GM18511 (cell line): ENCODE measurements around the gene LURAP1L.

ENCODE experiments used
- ATAC-seq: cut with Tn5 transposase; IDR thresholded peaks from one replicate; pipeline ENCODE4 v1.9.1; 2021; ENCODE audit warnings: mild to moderate bottlenecking, moderate library complexity; ENCODE audit not compliant: unreplicated experiment

Gene LURAP1L

DNA sequence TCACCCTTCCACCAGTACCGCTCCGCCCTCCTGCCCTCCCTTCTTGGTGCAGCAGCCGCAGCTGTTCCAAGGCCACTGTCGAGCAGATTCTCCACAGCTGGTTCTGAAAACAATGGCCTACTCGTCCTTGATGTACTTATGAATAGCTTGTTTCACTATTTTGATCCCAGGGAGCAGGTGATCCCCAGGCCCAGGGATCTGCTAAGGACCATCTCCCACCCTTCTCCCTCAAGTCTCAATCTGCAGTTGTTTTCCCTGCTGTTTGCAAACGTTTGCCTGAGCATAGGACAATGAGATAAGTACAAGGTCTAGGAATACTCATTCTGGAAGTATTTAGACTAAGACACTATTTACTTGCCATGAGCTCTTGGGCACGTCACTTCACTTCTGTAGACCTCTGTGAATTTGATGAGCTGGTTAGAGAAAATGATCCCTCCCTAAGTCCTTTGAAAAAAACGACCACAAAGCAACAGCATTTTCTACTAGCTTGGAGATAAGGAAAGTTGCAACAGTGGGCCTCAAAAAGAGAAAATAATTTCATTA, 1.8 kb downstream of the LURAP1L start:
- no peak for ATAC-seq

DNA sequence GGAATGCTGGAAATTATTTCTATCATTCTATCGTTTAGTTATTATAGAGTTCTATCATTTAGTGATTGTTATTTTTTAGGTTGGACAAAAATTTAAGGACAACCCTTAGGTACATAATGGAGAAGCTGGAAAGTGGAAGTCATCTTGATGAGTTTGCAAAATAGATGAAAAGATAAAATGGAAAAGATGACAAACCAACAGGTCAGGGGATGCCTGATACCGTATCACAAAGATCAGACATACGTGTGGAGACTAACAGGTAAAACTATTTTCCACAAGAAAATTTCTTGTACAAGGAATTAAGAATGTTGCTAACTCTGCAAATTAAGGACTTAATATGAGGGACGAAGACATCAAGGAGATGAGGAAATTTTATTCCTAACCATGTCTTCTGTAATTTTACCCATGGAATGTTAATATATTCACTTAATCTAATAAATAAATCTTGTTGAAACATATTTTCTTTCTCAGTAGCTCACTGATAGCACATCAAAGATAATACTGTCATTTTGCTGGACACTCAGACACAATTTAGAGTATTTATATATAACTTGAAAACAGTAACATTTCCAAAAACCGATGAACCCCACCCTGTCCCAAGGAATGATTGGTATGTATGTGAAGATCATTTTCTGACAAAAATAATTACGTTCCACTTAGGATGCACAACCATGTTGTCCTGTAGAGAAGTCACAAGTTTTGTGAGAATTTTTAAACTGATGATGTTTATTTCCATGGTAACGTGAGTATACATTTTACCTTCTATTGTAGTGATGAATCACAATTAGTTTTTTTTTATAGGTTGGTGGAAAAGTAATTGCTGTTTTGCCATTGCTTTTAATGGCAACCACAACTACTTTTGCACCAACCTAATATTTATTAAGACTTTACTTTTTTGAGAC, 2.6 kb downstream of the LURAP1L start:
- ATAC-seq: no peak

DNA sequence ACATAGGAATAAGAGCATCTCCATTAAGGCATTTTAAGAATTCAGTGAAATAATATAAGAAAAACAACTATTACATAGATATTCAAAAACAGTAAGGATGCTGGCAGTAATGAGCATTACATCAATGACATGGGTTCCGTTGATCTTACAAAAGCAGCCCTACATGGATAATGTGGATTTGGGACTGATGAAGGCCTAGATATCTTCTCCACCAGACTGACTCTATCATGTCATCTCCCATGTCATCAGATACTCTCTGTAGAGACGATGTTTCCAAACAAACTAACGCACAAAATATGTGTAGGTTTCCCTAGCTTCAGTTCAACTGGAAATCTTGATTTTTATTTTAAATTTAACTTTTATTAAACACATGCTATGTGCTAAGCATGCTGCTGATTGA, 3.6 kb downstream of the LURAP1L start:
- no peak for ATAC-seq

DNA sequence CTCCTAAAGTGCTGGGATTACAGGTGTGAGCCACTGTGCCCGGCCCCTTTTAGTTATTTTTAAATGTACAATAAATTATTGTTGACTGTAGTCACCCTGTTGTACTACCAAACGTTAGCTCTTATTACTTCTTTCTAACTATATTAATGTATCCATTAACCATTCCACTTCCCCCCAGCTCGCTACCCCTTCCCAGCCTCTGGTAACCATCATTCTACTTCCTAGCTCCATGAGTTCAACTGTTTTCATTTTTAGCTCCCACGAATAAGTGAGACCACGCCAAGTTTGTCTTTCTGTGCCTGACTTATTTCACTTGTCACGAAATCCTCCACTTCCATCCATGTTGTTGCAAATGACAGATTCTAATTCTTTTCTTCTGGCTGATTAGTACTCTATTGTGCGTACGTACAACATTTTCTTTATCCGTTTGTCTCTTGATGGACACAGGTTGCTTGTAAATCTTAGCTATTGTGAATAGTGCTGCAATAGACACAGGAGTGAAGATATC, 6.5 kb downstream of the LURAP1L start:
- ATAC-seq: no peak

DNA sequence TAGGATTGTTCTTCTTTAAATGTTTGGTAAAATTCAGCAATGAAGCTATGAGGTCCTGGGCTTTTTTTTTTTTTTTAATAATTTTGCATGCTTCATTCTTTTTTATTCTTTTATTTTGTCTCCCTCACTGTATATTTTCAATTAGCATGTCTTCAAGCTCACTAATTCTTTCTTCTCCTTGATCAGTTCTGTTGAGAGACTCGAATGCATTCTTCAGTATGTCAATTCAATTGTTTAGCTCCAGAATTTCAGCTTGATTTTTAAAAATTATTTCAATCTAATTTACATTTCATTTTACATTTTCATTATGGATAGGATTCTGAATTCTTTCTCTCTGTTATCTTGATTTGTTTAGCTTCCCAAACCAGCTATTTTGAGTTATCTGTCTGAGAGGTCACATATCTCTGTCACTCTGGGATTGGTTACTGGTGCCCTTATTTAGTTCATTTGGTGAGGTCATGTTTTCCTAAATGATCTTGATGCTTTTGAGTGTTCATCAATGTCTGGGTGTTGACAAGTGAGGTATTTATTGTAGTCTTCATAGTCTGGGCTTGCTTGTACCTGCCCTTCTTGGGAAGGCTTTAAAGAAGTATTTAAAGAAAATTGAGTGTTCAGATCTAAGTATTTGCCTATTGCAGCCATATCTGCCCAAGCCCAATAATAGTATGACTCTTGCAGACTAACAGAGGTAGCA, 9.1 kb downstream of the LURAP1L start:
- no peak for ATAC-seq

DNA sequence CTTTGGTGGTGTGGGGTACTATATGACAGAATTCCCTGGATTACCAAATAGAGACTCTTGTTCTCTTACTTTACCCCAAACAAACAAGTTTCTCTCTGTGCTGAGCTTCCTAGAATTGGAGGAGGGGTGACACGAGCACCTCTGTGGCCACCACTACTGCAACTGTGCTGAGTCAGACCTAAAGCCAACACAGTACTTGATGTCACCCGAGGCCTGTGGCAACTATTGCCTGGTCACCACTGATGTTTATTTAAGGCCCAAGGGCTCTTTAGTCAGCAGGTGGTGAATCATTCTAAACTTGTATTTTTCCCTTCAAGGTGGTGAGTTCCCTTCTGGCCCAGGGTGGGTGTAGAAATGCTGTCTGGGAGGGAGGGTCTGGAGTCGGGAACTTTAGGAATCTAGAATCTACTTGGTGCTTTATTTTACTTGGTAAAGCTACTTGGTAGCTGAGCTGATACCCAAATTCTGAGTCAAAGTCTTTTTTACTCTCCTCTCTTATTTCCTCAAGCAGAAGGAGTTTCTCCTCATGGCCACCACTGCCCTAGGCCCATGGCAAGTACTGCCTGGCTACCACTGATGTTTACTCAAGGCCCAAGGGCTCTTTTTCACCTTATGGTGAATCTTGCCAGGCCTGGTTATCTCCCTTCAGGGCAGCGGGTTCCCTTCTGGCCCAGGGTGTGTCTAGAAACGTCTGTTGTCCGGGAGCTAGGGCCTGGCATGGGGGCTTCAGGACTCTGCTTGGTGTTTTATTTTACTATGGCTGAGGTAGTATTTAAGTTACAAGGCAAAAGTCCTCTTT, 9.8 kb downstream of the LURAP1L start:
- ATAC-seq: no peak

DNA sequence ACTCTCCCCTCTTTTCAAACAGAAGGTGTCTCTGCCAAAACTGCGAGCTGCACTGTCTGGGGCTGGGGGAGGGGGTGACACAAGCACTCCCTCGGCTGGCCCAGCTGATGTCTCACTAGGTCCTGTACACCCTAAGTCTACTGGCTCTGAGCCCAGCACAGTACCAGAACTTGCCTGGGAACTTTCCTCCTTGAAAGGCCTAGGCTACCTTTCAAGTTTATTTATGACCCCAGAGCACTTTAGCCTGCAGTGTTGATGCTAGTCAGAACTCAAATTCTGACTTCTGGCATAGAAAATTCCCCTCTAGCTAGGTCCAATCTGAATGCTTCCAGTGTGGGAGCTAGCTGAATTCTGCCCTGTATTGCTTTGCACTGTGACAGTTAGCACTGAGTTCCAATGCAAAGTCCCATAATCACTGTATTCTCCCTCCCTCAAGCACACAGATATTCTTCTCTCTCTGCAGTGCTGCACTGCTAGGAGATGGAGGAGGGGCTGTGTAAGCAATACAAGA, 10.5 kb downstream of the LURAP1L start:
- ATAC-seq: no peak

DNA sequence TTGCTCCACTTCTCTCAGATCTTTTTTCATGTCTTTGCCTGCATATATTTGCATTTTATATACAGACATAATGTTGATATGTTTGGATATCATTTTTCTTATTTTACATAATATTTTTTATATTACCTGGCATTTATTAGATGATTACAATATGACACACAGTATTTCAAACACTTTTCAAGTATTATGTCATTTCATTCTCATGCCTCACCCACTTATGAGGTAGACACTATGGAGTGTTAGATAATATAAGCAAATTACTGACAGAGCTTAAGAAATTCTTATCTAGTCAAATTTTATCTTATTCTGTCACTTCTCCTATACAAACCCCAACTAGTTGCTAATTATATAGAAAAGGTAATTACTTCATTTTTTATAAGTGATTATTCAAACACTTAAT, 11.1 kb downstream of the LURAP1L start:
- no peak for ATAC-seq

DNA sequence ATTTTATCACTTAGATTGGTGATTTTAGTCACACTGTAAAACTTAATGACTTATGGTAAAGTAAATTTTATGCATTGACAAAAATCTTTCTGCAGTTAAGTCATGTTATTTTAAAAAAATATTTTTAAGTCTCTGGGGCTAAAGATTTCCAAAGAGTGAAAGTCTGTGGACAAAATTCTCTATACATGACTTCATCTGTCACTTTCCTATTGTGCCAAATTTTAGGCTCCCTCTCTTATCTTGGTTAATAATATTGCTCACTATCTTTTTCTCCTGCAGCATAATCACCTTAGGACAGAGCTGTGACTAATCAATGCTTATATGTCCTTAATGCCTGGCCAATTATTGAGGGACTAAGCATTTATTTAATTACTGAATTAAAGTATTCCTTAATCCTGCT, 15.2 kb downstream of the LURAP1L start:
- no peak for ATAC-seq

DNA sequence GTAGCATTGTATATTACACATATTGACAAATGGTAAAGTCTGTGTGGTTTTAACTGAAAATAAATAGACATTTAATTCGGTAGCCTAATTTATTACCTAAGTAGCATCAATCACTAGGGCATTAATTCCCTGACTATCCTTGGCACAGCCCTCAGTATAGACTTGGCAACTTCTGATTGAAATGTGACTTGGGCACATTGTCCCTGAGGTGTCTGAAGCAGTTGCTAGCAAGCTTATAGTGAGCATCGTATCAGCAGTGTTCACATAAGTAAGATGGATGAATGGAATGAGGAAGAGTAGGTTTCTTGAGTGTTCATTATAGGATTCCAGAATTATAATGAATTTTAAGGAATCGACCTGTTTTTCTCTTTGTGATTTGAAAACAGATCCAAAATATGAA, 16.1 kb downstream of the LURAP1L start:
- no peak for ATAC-seq

DNA sequence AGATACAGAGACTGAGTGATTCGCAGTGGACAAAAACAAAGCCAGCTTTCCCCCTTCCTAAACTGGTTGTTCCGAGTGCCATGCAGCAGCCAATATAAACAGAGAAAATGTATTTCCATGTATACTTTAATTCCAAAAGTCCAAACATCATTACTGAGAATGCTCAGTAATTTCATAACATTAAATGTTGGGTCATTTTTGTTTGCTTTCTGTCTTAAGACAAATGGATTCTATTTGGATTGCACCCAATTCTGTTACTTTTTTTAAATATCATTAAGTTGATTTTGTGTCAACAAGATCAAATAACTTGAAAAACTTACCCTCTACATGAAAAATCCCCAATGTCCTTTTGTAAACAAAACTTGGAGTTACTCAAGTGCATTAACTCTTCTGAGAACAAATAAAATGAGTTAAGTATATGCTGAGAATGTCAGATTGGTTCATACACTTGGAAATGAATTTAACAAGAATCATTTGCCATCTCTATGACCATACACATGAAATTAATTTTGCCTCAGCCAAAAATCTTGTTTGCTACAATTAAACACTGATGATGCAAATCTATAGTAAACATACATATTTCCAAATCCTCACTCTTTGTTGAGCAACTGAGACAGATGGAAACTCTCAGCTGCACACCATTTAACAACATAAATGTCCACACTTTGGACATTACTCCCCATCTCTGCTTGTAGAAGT, 19.4 kb downstream of the LURAP1L start:
- ATAC-seq: no peak

DNA sequence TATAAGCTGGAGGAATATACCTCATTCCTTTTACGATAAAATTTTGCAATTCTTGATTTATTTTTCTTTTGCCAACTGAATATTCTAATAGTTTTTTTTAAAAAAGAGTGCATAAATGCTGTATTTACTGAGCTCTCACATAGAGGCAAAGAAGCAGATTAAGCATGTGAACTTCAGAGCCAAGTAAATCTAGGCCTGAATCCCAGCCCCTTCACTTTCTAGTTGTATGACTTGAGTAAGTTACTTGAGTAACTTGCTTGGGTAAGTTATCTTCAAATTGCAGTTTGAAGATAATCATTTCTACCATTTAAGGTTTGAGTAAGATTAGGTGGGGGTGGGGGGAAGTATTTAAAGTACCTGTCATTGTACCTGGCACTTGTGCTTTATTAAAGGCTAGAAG, 21.8 kb downstream of the LURAP1L start:
- no peak for ATAC-seq

DNA sequence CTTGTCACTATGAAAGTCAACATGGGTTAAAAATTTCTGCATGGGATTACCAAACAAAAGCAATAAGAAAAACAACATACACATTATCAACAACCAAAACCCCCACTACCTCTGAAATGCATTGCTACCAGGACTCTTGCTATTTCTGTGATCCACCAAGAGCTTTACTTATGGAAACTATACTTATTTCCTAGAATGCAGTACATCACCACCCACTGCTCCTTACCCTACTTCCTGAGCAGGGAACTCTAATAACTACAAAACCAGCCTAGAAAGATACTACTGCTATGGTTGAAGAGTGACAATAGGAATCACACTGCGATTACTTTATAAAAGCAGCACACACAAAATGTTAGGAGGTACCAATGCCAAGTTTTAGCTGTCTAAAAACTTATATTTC, 22.2 kb downstream of the LURAP1L start:
- ATAC-seq: no peak

DNA sequence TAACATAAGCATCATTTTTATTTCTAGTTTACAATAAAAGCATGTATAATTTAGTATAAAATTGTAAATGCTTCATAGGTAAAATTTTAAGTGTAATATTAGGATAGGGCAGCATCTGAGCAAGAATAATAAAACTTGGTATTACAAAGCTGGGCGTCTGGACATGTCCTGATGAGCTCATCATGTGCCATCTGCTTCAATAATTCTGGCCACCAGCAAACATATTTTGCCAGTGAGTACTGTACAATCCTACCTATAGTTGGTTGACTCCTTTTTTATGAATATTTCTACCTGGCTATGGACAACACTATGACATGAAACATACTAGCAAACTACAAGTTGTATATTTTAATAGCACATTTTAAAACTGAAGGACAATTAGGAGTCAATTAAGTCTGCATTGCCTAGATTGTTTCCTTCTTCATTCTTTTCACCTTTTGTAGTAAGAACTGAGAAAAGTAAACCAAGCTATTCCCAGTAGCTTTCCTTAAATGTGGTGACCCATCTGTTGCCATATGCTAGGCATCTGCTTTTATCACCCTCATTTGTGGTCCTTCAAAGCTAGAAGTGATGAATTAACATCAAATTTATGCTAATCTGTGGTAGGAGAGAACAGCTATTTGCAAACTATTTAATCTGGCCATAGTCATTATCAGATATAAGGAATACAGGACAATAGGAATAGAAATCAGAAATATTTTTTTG, 23.4 kb downstream of the LURAP1L start:
- ATAC-seq: no peak

DNA sequence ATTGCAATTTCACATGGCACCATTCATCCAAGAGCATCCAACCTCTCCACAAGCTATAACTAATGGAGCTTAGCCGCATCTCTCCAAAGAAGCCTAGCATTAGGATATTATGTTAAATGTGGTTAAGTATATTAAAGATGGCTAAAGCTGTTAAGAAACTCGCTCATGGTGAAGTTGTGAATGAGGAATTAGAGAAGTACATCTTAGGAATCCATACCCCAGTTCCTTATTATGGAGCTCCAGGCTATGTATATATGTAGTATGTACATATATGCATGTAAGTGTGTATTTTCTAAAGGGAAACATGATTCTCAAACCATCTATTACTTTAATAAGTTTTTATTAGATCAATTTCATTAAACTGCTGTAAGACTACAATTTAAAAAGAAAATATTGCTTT, 26.4 kb downstream of the LURAP1L start:
- no peak for ATAC-seq

DNA sequence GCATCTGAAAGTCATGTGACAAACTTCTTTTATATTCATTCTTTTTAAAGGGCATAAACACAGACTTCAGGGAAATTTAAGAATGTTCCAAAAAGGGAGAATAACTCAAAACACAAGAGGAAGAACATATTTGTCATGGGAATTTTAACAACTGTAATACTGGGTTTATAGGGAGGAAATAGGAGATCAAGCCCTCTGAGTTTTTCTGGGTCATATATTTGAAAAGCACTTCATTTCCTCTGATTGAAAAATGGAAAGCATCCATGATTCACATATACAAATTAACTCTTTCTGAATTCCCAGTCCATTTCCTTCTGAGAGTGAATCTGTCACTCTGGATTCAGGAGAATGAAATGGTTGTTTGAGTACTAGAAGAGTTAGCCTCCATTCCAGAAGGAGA, 26.8 kb downstream of the LURAP1L start:
- no peak for ATAC-seq

DNA sequence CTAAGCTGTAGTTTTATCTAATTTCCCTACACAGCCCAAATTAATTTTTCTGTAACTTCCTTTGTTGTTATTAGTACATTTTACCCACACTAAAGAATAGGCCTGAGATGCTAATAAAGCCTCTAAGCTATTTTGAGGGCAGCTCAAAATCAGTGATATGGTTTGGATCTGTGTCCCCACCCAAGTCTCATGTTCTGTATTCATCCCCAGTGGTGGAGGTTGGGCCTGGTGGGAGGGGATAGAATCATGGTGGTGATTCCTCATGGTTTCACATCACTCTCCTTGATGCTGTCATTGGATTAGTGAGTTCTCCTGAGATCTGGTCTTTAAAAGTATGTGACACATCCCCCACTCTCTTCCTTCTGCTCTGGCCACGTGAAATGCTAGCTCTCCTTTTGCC, 27.3 kb downstream of the LURAP1L start:
- ATAC-seq: no peak

DNA sequence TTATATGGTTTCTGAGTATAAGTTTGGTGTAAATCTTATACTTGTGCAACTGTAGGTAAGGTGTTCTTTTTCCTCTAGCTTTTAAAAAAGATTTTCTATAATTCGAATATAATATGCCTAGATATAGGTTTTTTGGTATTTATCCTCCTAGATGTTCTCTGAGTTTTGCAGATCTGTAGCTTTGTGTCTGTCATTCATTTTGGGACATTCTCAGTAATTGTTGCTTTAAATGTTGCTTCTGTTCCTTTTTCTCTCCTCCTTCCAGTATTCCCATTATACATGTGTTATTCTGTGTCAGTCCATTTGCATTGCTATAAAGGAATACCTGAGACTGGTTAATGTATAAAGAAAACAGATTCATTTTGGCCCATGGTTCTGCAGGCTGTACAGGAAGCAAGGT, 33.7 kb downstream of the LURAP1L start:
- ATAC-seq: no peak

DNA sequence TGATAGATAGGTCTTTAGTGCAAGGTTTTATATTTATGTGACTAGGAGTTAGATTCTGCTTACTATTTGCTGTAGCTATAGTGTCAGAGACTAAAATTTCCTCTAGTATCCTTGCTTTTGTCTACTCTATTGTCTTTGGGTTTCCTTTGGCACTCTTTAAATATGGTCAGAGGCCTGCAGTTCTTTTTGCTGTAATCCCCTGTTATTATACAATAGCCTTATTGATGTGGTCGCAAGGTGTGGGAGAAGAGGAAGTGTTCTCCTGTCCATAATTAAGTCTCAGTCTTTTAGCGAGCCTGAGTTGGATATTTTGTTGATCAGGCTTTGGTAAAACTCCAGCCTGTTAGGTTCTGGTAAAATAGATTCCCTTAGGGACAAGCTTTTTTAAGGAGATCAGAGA, 34.9 kb downstream of the LURAP1L start:
- no peak for ATAC-seq

DNA sequence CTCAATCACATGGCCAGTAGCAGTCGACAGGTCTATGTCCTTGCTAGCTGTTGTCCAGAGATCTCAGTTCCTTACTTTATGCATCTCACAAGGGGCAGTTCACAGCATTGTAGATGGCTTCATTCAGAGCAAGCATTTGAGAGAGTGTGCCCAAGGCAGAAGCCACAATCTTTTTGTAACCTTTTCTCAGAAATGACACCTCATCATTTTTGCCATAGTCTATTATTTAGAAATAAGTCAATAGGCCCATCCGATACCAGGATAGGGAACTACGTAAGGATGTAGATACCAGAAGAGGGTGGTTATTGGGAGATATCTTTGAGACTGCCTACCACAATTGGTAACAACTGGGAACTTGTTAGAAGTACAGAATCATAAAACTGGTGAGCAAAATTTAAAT, 37.1 kb downstream of the LURAP1L start:
- no peak for ATAC-seq
